Keratinocyte (primary cell): Measurements from ENCODE around the gene PKP2. TPM values are rescaled to one million over a fixed set of nuclear protein-coding genes. Genes with fewer than 3 reads are reported as not detected.

ENCODE experiments used
- DNase-seq: peaks from one replicate; pipeline ENCODE4 v3.0.0-alpha.2; 2011; ENCODE audit warnings: low read depth, missing footprints, low spot score
- FAIRE-seq: peaks from 2 replicates; lab custom pipeline; 2011; peaks lifted over from hg19 to GRCh38; lab: Jason Lieb, UNC
- H2AFZ ChIP-seq: 2 replicates; pipeline ENCODE4 v1.6.0; 2012; ENCODE audit warnings: low read length, control low read depth, inconsistent platforms; ENCODE audit not compliant: control insufficient read depth
- H3K27ac ChIP-seq: 2 replicates; pipeline ENCODE4 v1.5.1; 2011; ENCODE audit warnings: low read length; ENCODE audit not compliant: control insufficient read depth, insufficient read depth
- H3K27me3 ChIP-seq: 3 replicates; pipeline ENCODE4 v1.6.0; 2011; ENCODE audit warnings: low read length; ENCODE audit not compliant: control insufficient read depth, insufficient read depth; ENCODE audit errors: extremely low read depth
- H3K36me3 ChIP-seq, 2 experiments: 2 replicates in 1 of 2; 3 replicates in 1 of 2; pipeline ENCODE4 v1.5.1; 2011; ENCODE audit warnings: low read length in 2 of 2, mild to moderate bottlenecking in 1 of 2; ENCODE audit not compliant: control insufficient read depth in 2 of 2, insufficient read depth in 2 of 2; ENCODE audit errors: extremely low read depth in 1 of 2
- H3K4me1 ChIP-seq: 3 replicates; pipeline ENCODE4 v1.5.1; 2011; ENCODE audit warnings: low read length; ENCODE audit not compliant: control insufficient read depth, insufficient read depth; ENCODE audit errors: extremely low read depth
- H3K4me2 ChIP-seq: 3 replicates; pipeline ENCODE4 v1.6.0; 2011; ENCODE audit warnings: low read depth, low read length; ENCODE audit not compliant: control insufficient read depth, insufficient read depth; ENCODE audit errors: extremely low read depth
- H3K4me3 ChIP-seq, 3 experiments: fragments of 200-600 bp in 1 of 3; sonication (generic) in 1 of 3; 2 replicates in 2 of 3; 3 replicates in 1 of 3; pipeline ENCODE4 v1.5.1; 2011 to 2016; ENCODE audit warnings: low read length in 3 of 3, mild to moderate bottlenecking in 3 of 3, control low read depth in 2 of 3, inconsistent platforms in 1 of 3, low read depth in 1 of 3, mixed read lengths in 1 of 3, mixed run types in 1 of 3, moderate library complexity in 1 of 3; ENCODE audit not compliant: control insufficient read depth in 2 of 3, insufficient read depth in 2 of 3; ENCODE audit errors: extremely low read depth in 1 of 3
- H3K79me2 ChIP-seq: 2 replicates; pipeline ENCODE4 v1.6.0; 2012; ENCODE audit warnings: low read length; ENCODE audit not compliant: control insufficient read depth, insufficient read depth
- H3K9ac ChIP-seq: 3 replicates; pipeline ENCODE4 v1.6.0; 2011; ENCODE audit warnings: low read length; ENCODE audit not compliant: control insufficient read depth, insufficient read depth; ENCODE audit errors: extremely low read depth
- H3K9me1 ChIP-seq: 3 replicates; pipeline ENCODE4 v1.6.0; 2011; ENCODE audit warnings: low read length; ENCODE audit not compliant: control insufficient read depth, insufficient read depth; ENCODE audit errors: extremely low read depth
- H3K9me3 ChIP-seq: 2 replicates; pipeline ENCODE4 v1.5.1; 2012; ENCODE audit warnings: low read depth, low read length; ENCODE audit not compliant: control insufficient read depth
- H4K20me1 ChIP-seq: 3 replicates; pipeline ENCODE4 v1.6.0; 2011; ENCODE audit warnings: low read length; ENCODE audit not compliant: control insufficient read depth, insufficient read depth; ENCODE audit errors: extremely low read depth
- EZH2 ChIP-seq: IDR thresholded peaks from one replicate; pipeline ENCODE4 v1.6.1; 2012; ENCODE audit warnings: inconsistent platforms, mild to moderate bottlenecking, low read length, moderate library complexity
- dilution Hi-C: fragments of 300-500 bp; cut with MboI; formaldehyde crosslinking; loops from one replicate; pipeline ENCODE4 v1.7.0; 2020; ENCODE audit warnings: low sequenced_read_pairs; ENCODE audit not compliant: extremely low pct_ligation_motif_present
- polyA plus RNA-seq, 5 experiments: library from polyadenylated mRNA; depleted of rRNA in 3 of 5; stranded (reverse) in 3 of 5; stranded (forward) in 1 of 5; unstranded in 1 of 5; fragments of >200 nt; gene quantifications; 1 replicate in 1 of 5; 2 replicates in 3 of 5; 3 replicates in 1 of 5; pipeline versions ENCODE4 v1.2.1 to v1.2.3, GENCODE V29; 2011 to 2012; ENCODE audit warnings: missing spikeins in 2 of 5, low read depth in 1 of 5, low replicate concordance in 1 of 5
- TF ChIP-seq, protein P1 (sequence below), 3 experiments: IDR thresholded peaks in 1 of 3; conservative IDR thresholded peaks in 1 of 3; optimal IDR thresholded peaks in 1 of 3; 2 replicates in 2 of 3; 3 replicates in 1 of 3; pipeline versions ENCODE3 to v1.5.1; 2011; ENCODE audit warnings: low read length in 3 of 3, mild to moderate bottlenecking in 3 of 3, moderate library complexity in 2 of 3, control low read depth in 1 of 3, inconsistent platforms in 1 of 3; ENCODE audit not compliant: insufficient read depth in 2 of 3; ENCODE audit errors: extremely low read depth in 1 of 3

PKP2 gene
- polyA plus RNA-seq, 1 donor (not counting 4 experiments of a cell fraction or from before 2014, with no cell fraction given) = 50.4 TPM

DNA sequence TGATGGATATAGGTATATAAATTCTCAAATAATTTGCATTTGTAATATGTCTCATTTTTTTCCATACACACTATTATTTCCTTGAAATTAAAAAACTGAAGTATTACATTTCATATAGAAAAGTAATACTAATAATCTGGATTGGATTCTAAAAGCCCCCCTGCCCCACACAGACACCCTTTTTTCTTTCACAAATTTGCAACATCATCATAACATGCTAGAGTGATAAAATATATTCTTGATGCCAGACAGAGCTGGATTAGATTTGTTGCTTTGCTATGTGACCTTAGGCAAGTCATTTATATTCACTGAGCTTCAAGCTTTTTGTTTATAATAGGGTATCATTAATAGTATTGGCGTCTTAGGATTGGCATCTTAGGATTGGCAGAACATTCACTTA, 6.7 kb upstream of the PKP2 start:
- H3K36me3 ChIP-seq = no peaks in the 10 kb centered on the region
- no peak overlapping the region for H3K4me2 ChIP-seq
- no peak overlapping the region for H3K9ac ChIP-seq
- H3K79me2 ChIP-seq = no peaks in the 10 kb centered on the region
- FAIRE-seq (no peak), DNase-seq (no peak)
- H3K9me1 ChIP-seq = no peaks in the 10 kb centered on the region
- H4K20me1 ChIP-seq = no peaks in the 10 kb centered on the region
- H3K4me1 ChIP-seq = peaks cover 27% of the 10 kb centered on the region
- no peaks in the 10 kb centered on the region for H3K27me3 ChIP-seq
- no peak overlapping the region for H3K4me3 ChIP-seq
- TF ChIP-seq, protein P1, sequence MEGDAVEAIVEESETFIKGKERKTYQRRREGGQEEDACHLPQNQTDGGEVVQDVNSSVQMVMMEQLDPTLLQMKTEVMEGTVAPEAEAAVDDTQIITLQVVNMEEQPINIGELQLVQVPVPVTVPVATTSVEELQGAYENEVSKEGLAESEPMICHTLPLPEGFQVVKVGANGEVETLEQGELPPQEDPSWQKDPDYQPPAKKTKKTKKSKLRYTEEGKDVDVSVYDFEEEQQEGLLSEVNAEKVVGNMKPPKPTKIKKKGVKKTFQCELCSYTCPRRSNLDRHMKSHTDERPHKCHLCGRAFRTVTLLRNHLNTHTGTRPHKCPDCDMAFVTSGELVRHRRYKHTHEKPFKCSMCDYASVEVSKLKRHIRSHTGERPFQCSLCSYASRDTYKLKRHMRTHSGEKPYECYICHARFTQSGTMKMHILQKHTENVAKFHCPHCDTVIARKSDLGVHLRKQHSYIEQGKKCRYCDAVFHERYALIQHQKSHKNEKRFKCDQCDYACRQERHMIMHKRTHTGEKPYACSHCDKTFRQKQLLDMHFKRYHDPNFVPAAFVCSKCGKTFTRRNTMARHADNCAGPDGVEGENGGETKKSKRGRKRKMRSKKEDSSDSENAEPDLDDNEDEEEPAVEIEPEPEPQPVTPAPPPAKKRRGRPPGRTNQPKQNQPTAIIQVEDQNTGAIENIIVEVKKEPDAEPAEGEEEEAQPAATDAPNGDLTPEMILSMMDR (optimal IDR thresholded peaks at IDR 0.05 in 1 of 3, IDR thresholded peaks at IDR 0.05 in 1 of 3, conservative IDR thresholded peaks at IDR 0.05 in 1 of 3; ENCODE audit: extremely low read depth in 1 of 3, insufficient read depth in 2 of 3, low read length in 3 of 3) = no peak
- TF ChIP-seq EZH2 = no peak
- H2AFZ ChIP-seq = no peak overlapping the region
- dilution Hi-C loops = no loop called here
- no peak overlapping the region for H3K27ac ChIP-seq
- no peaks in the 10 kb centered on the region for H3K9me3 ChIP-seq

DNA sequence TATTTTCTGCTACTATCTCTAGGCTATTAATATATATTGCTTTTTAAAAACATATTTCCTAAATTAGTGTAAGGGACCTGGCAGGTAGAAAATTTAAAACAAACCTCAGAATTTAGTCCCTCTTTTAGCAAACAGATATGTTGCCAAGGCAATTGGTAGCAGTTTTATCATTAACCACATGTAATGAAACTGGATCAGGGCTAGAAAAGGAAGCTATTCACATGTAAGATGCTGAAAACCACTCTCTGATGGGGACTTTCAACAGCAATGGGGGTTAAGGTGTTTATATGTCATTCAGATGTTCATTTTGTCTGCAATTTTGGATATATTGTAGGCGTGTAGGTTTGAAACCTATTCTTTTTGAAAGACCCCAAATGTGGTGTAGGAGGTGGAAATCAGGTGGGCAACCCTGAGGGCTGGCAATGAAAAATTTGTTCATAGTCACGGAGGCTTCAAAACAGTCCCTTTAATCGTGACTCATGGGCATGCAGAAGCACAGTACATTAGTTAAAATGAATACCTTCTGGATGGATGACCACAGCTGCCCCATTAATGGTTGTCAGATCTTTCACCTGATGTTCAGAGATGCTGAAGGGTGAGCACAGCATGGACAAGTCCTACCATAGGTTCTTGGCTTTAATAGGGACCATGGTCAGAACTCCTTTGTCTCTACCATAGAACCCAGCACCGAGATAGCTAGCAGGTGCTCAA, 5.9 kb upstream of the PKP2 start:
- Histone ChIP-seq H3K9me3 (no peaks in the 10 kb centered on the region), H3K4me2 (peak overlapping the region; percentile 77), H3K36me3 (no peaks in the 10 kb centered on the region), H3K9ac (no peak overlapping the region), H3K27me3 (no peaks in the 10 kb centered on the region), H3K27ac (peak overlapping the region; percentile 63), H2AFZ (no peak overlapping the region), H3K4me1 (peaks cover 36% of the 10 kb centered on the region), H3K9me1 (no peaks in the 10 kb centered on the region), H3K4me3 (no peak overlapping the region), H4K20me1 (no peaks in the 10 kb centered on the region), H3K79me2 (no peaks in the 10 kb centered on the region)
- DNase-seq = no peak
- TF ChIP-seq, protein P1 (optimal IDR thresholded peaks at IDR 0.05 in 1 of 3, IDR thresholded peaks at IDR 0.05 in 1 of 3, conservative IDR thresholded peaks at IDR 0.05 in 1 of 3; ENCODE audit: extremely low read depth in 1 of 3, insufficient read depth in 2 of 3, low read length in 3 of 3) = no peak
- no peak for TF ChIP-seq EZH2
- FAIRE-seq = peak; percentile 85
- dilution Hi-C loops = no loop called here
